ENCODE results near the gene EPB42.

The EPB42 gene

DNA sequence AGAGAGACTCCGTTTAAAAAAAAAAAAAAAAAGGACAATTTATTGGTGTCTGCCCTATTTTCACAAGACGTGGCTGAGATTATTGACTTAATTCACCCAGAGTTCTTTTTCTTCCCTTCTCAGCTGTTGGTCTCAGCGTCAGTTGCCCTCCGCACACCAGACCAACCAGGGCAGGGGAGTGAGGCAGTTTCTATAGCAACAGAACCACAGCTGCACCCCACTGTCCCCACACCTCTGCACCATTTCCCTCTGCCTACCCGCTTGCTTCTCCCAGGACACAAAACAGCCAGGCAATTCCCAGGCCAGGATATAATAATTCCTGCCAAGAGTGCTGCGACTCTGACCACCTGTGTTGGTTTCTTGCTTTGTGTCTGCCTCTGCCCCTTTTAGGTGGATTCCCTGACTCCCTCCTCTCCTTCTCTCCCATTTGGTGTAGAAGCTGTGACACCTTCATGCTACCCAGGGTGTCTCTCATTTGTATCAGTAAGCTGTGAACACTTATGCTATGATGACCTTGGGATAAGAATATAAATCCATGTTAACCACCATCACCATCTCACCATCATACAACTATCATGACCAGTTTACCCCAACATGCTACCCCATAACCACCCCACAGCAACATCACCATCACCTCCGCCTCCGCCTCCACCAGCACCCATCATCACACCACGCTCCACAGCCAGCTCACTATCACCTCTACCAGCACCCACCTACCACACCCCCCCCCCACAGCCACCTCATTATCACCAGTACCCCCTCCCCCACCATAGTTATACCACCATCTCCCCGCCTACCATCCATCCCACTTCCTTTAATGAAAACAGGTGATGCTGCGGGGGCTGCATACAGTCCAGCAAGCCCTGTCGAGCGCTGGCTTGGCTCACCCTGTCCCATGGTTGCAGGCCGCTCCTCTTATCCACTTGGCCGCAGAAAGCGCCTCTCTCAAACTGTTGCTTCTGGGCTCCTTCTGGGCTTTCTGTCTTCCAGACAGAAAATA is 589 bp downstream of the EPB42 start:
- no peak overlapping the region for H3K4me2 ChIP-seq (ENCODE audit: low read depth, low read length, poor library complexity, severe bottlenecking)
- no peak overlapping the region for H3K4me3 ChIP-seq (ENCODE audit: insufficient read depth, low read length, poor library complexity, severe bottlenecking)
- no peaks in the 10 kb centered on the region for H3F3A ChIP-seq (ENCODE audit: insufficient read depth)
- TF ChIP-seq, protein P1, sequence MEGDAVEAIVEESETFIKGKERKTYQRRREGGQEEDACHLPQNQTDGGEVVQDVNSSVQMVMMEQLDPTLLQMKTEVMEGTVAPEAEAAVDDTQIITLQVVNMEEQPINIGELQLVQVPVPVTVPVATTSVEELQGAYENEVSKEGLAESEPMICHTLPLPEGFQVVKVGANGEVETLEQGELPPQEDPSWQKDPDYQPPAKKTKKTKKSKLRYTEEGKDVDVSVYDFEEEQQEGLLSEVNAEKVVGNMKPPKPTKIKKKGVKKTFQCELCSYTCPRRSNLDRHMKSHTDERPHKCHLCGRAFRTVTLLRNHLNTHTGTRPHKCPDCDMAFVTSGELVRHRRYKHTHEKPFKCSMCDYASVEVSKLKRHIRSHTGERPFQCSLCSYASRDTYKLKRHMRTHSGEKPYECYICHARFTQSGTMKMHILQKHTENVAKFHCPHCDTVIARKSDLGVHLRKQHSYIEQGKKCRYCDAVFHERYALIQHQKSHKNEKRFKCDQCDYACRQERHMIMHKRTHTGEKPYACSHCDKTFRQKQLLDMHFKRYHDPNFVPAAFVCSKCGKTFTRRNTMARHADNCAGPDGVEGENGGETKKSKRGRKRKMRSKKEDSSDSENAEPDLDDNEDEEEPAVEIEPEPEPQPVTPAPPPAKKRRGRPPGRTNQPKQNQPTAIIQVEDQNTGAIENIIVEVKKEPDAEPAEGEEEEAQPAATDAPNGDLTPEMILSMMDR (IDR thresholded peaks at IDR 0.05; ENCODE audit: insufficient read depth, low read length, poor library complexity, severe bottlenecking), result no peak
- no peak for TF ChIP-seq EZH2phosphoT487 (conservative IDR thresholded peaks at IDR 0.05; ENCODE audit: low read length)
- H3K9me2 ChIP-seq (replicated peaks; ENCODE audit: insufficient read depth, low read length), result no peaks in the 10 kb centered on the region
- no peaks in the 10 kb centered on the region for H3K9me3 ChIP-seq (ENCODE audit: insufficient read depth, low read length)
- H3K9ac ChIP-seq (ENCODE audit: low read length), result no peak overlapping the region
- H3K27me3 ChIP-seq (ENCODE audit: low read length), result no peaks in the 10 kb centered on the region; the same call in 1 of the 2 replicates
- no peaks in the 10 kb centered on the region for H4K20me1 ChIP-seq (ENCODE audit: low read depth, low read length)
- H3K79me2 ChIP-seq (ENCODE audit: insufficient read depth, low read length), result no peaks in the 10 kb centered on the region
- H3K27ac ChIP-seq (ENCODE audit: low read depth, low read length), result no peak overlapping the region
- no peak overlapping the region for H2AFZ ChIP-seq (ENCODE audit: low read depth, low read length, severe bottlenecking)
- no peaks in the 10 kb centered on the region for H3K36me3 ChIP-seq (ENCODE audit: low read length)

DNA sequence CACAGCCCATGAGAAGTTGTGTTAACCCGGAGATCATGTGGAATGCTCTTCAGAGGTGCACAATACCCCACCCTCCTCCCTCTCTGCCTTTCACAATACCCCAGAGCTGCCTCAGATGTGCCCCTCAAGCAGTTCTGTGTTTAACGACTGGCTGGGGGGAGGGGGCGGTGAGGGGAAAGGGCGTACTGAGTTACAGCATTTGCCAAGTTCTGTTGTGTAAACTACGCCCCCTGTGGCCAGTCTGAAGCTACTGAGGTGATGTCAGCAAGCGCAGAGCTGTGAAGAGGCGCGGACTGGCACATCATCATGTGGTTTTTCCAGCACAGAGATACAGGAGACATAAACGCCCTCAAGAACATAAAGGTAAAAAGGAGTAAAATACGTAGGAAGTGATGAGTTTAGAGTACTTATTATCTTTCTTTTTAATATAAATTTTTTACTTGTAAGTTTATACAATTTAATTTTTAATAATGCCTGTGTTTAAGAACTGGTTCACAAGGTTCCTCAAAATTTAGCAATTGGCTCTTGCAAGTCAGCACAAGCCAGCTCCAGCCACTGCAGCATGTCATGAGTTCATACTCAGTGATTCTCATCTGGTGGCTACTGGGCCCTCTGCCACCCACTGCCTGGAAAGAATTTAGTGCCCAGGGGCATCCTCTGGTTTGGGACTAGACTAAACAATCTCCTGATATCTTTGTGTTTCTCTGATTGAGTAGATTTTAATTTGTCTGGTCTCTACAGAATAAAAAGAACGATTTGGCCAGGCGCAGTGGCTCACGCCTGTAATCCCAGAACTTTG is 1.7 kb downstream of the EPB42 start:
- TF ChIP-seq, protein P1 (IDR thresholded peaks at IDR 0.05; ENCODE audit: insufficient read depth, low read length, poor library complexity, severe bottlenecking), result peak; percentile 14
- no peak for TF ChIP-seq EZH2phosphoT487 (conservative IDR thresholded peaks at IDR 0.05; ENCODE audit: low read length)
- no peak overlapping the region for H3K9ac ChIP-seq (ENCODE audit: low read length)
- H3K9me3 ChIP-seq (ENCODE audit: insufficient read depth, low read length), result no peaks in the 10 kb centered on the region
- H4K20me1 ChIP-seq (ENCODE audit: low read depth, low read length), result no peaks in the 10 kb centered on the region
- no peak overlapping the region for H3K27ac ChIP-seq (ENCODE audit: low read depth, low read length)
- H3K4me3 ChIP-seq (ENCODE audit: insufficient read depth, low read length, poor library complexity, severe bottlenecking), result no peak overlapping the region
- H3K9me2 ChIP-seq (replicated peaks; ENCODE audit: insufficient read depth, low read length), result no peaks in the 10 kb centered on the region
- H3K27me3 ChIP-seq (ENCODE audit: low read length), result no peaks in the 10 kb centered on the region; the same call in 1 of the 2 replicates
- no peaks in the 10 kb centered on the region for H3F3A ChIP-seq (ENCODE audit: insufficient read depth)
- no peaks in the 10 kb centered on the region for H3K36me3 ChIP-seq (ENCODE audit: low read length)
- no peaks in the 10 kb centered on the region for H3K79me2 ChIP-seq (ENCODE audit: insufficient read depth, low read length)
- no peak overlapping the region for H2AFZ ChIP-seq (ENCODE audit: low read depth, low read length, severe bottlenecking)
- no peak overlapping the region for H3K4me2 ChIP-seq (ENCODE audit: low read depth, low read length, poor library complexity, severe bottlenecking)

DNA sequence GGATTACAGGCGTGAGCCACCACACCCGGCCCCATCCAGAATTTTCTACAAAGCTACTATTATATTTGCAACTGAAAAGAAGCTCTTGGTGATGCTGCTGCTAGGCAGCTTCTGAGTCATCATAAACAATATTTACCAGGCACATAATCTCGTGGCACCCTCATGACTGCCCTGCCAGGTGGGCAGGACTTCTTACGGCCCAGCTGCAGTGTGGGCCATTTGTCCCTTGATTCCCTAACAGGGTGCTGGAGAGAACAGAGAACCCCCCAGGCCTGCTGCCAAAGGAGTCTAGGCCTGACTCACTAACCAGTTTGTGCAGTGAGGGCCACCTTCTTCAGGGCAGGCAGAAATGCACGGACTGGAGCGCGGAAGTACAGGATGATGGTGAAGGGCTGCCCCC is 4.9 kb downstream of the EPB42 start:
- no peaks in the 10 kb centered on the region for H3K36me3 ChIP-seq (ENCODE audit: low read length)
- no peaks in the 10 kb centered on the region for H3F3A ChIP-seq (ENCODE audit: insufficient read depth)
- no peaks in the 10 kb centered on the region for H3K79me2 ChIP-seq (ENCODE audit: insufficient read depth, low read length)
- H3K9me3 ChIP-seq (ENCODE audit: insufficient read depth, low read length), result no peaks in the 10 kb centered on the region
- H4K20me1 ChIP-seq (ENCODE audit: low read depth, low read length), result no peaks in the 10 kb centered on the region
- no peak overlapping the region for H3K4me3 ChIP-seq (ENCODE audit: insufficient read depth, low read length, poor library complexity, severe bottlenecking)
- no peak overlapping the region for H3K4me2 ChIP-seq (ENCODE audit: low read depth, low read length, poor library complexity, severe bottlenecking)
- no peaks in the 10 kb centered on the region for H3K9me2 ChIP-seq (replicated peaks; ENCODE audit: insufficient read depth, low read length)
- no peak overlapping the region for H3K27ac ChIP-seq (ENCODE audit: low read depth, low read length)
- H3K9ac ChIP-seq (ENCODE audit: low read length), result no peak overlapping the region
- no peaks in the 10 kb centered on the region for H3K27me3 ChIP-seq (ENCODE audit: low read length)
- H2AFZ ChIP-seq (ENCODE audit: low read depth, low read length, severe bottlenecking), result no peak overlapping the region
- TF ChIP-seq, protein P1 (IDR thresholded peaks at IDR 0.05; ENCODE audit: insufficient read depth, low read length, poor library complexity, severe bottlenecking), result no peak
- no peak for TF ChIP-seq EZH2phosphoT487 (conservative IDR thresholded peaks at IDR 0.05; ENCODE audit: low read length)
